H1 (cell line): ENCODE data around the gene PRR33. TPM values are rescaled to one million over a fixed set of nuclear protein-coding genes. Genes with fewer than 3 reads are reported as not detected.

Experiments used
- CTCF ChIA-PET: fragments of 300-600 bp; sonication (Branson Sonifier 250); formaldehyde crosslinking; loops from one replicate; lab custom pipeline; 2021; ENCODE audit not compliant: partially characterized antibody; lab: Charles Lee
- POLR2A ChIA-PET: fragments of 300-600 bp; sonication (Branson Sonifier 250); formaldehyde crosslinking; loops from one replicate; lab custom pipeline; 2021; ENCODE audit warnings: inconsistent platforms; ENCODE audit not compliant: partially characterized antibody; lab: Charles Lee
- DNase-seq, 2 experiments: peaks; one replicate each; pipeline versions ENCODE4 v3.0.0 to v3.0.0-alpha.2; 2010 to 2022; ENCODE audit warnings: low spot score in 2 of 2, low read depth in 1 of 2, mixed read lengths in 1 of 2
- FAIRE-seq: peaks from 2 replicates; lab custom pipeline; 2011; peaks lifted over from hg19 to GRCh38; lab: Jason Lieb, UNC
- H2AFZ ChIP-seq: 2 replicates; pipeline ENCODE4 v1.8.1; 2012; ENCODE audit warnings: low read length, inconsistent platforms
- H2AK5ac ChIP-seq: 2 replicates; pipeline ENCODE4 v1.6.1; 2013; ENCODE audit warnings: low read depth, low read length
- H2BK120ac ChIP-seq: replicated peaks from 2 replicates; pipeline ENCODE3; 2013; ENCODE audit warnings: low read depth, low read length, inconsistent platforms
- H2BK12ac ChIP-seq: 2 replicates; pipeline ENCODE4 v1.6.1; 2013; ENCODE audit warnings: low read depth, low read length
- H2BK15ac ChIP-seq: 2 replicates; pipeline ENCODE4 v1.6.1; 2013; ENCODE audit warnings: low read length
- H2BK20ac ChIP-seq: 2 replicates; pipeline ENCODE4 v1.6.1; 2013; ENCODE audit warnings: low read length
- H2BK5ac ChIP-seq: 2 replicates; pipeline ENCODE4 v1.6.1; 2013; ENCODE audit warnings: low read depth, low read length
- H3K14ac ChIP-seq: 2 replicates; pipeline ENCODE4 v1.6.1; 2013; ENCODE audit warnings: inconsistent platforms; ENCODE audit not compliant: insufficient read length
- H3K18ac ChIP-seq: 2 replicates; pipeline ENCODE4 v1.6.1; 2013; ENCODE audit warnings: low read length; ENCODE audit errors: extremely low read depth
- H3K23ac ChIP-seq: 2 replicates; pipeline ENCODE4 v1.6.1; 2013; ENCODE audit warnings: inconsistent platforms; ENCODE audit not compliant: insufficient read length
- H3K23me2 ChIP-seq: 2 replicates; pipeline ENCODE4 v1.6.1; 2013; ENCODE audit warnings: low read depth, low read length
- H3K27ac ChIP-seq: 2 replicates; pipeline ENCODE4 v1.6.1; 2011; ENCODE audit warnings: low read depth, low read length, inconsistent platforms
- H3K27me3 ChIP-seq, 4 experiments: replicated peaks in 1 of 4; 1 replicate in 1 of 4; 2 replicates in 3 of 4; pipeline versions ENCODE4 v1.6.1 to v1.8.1; 2011 to 2013; ENCODE audit warnings: low read length in 3 of 4, mild to moderate bottlenecking in 3 of 4, inconsistent platforms in 2 of 4, mixed read lengths in 2 of 4, moderate library complexity in 1 of 4; ENCODE audit not compliant: control insufficient read depth in 3 of 4, insufficient read depth in 3 of 4; ENCODE audit errors: extremely low read depth in 1 of 4
- H3K36me3 ChIP-seq, 4 experiments: 2 replicates each; pipeline versions ENCODE4 v1.6.1 to v1.8.1; 2011 to 2013; ENCODE audit warnings: mild to moderate bottlenecking in 4 of 4, low read length in 3 of 4, moderate library complexity in 2 of 4, control low read depth in 1 of 4, inconsistent platforms in 1 of 4; ENCODE audit not compliant: insufficient read depth in 4 of 4, control insufficient read depth in 2 of 4
- H3K4ac ChIP-seq: replicated peaks from 2 replicates; pipeline ENCODE3; 2013; ENCODE audit warnings: low read length, low read depth, mixed read lengths, inconsistent platforms; ENCODE audit not compliant: insufficient read length
- H3K4me1 ChIP-seq, 4 experiments: replicated peaks in 1 of 4; 1 replicate in 1 of 4; 2 replicates in 3 of 4; pipeline versions ENCODE4 v1.6.1 to v1.8.1; 2011 to 2013; ENCODE audit warnings: low read length in 3 of 4, inconsistent platforms in 2 of 4, mixed read lengths in 1 of 4; ENCODE audit not compliant: insufficient read depth in 4 of 4, control insufficient read depth in 3 of 4
- H3K4me2 ChIP-seq, 2 experiments: 2 replicates each; pipeline versions ENCODE4 v1.6.1 to v1.8.1; 2011 to 2013; ENCODE audit warnings: low read depth in 2 of 2, low read length in 2 of 2, control low read depth in 1 of 2, inconsistent platforms in 1 of 2, mild to moderate bottlenecking in 1 of 2; ENCODE audit not compliant: insufficient read depth in 1 of 2
- H3K4me3 ChIP-seq, 4 experiments: fragments of 200-600, 300-600 bp in 1 of 4; sonication (generic), shearing (Covaris generic), sonication (Bioruptor Twin) in 1 of 4; 2 replicates each; pipeline versions ENCODE4 v1.5.1 to v1.8.1; 2011 to 2016; ENCODE audit warnings: low read length in 4 of 4, low read depth in 3 of 4, control low read depth in 2 of 4, inconsistent platforms in 2 of 4, mild to moderate bottlenecking in 2 of 4, mixed read lengths in 1 of 4, moderate library complexity in 1 of 4; ENCODE audit not compliant: insufficient read depth in 2 of 4; ENCODE audit errors: extremely low read depth in 1 of 4
- H3K56ac ChIP-seq: replicated peaks from 2 replicates; pipeline ENCODE3; 2013; ENCODE audit warnings: low read depth, mild to moderate bottlenecking, mixed read lengths, low read length, inconsistent platforms; ENCODE audit not compliant: insufficient read length
- H3K79me1 ChIP-seq: 2 replicates; pipeline ENCODE4 v1.6.1; 2013; ENCODE audit warnings: low read depth, low read length, control low read depth
- H3K79me2 ChIP-seq, 2 experiments: 2 replicates each; pipeline versions ENCODE4 v1.6.1 to v1.8.1; 2012 to 2013; ENCODE audit warnings: low read length in 2 of 2, mild to moderate bottlenecking in 2 of 2, inconsistent platforms in 1 of 2; ENCODE audit not compliant: insufficient read depth in 2 of 2, control insufficient read depth in 1 of 2
- H3K9ac ChIP-seq, 4 experiments: replicated peaks in 1 of 4; 1 replicate in 1 of 4; 2 replicates in 3 of 4; pipeline versions ENCODE4 v1.6.1 to v1.8.1; 2011 to 2013; ENCODE audit warnings: low read depth in 3 of 4, low read length in 3 of 4, control low read depth in 2 of 4, mild to moderate bottlenecking in 2 of 4, moderate library complexity in 2 of 4, inconsistent platforms in 1 of 4; ENCODE audit errors: extremely low read depth in 1 of 4
- H3K9me3 ChIP-seq, 2 experiments: 2 replicates each; pipeline versions ENCODE4 v1.6.1 to v1.8.1; 2012 to 2013; ENCODE audit warnings: mild to moderate bottlenecking in 2 of 2, moderate library complexity in 2 of 2, control low read depth in 1 of 2, inconsistent platforms in 1 of 2, low read depth in 1 of 2, low read length in 1 of 2, mixed read lengths in 1 of 2; ENCODE audit not compliant: insufficient read depth in 2 of 2
- H4K20me1 ChIP-seq, 2 experiments: replicated peaks in 1 of 2; 2 replicates each; pipeline versions ENCODE3 to v1.8.1; 2011 to 2013; ENCODE audit warnings: inconsistent platforms in 2 of 2, low read length in 2 of 2, mild to moderate bottlenecking in 1 of 2; ENCODE audit not compliant: insufficient read depth in 2 of 2, control insufficient read depth in 1 of 2
- H4K5ac ChIP-seq: 2 replicates; pipeline ENCODE4 v1.6.1; 2013; ENCODE audit warnings: low read length, low read depth, mixed read lengths, inconsistent platforms; ENCODE audit not compliant: insufficient read length
- H4K8ac ChIP-seq: 2 replicates; pipeline ENCODE4 v1.8.0; 2013; ENCODE audit warnings: mild to moderate bottlenecking, moderate library complexity, low read length, inconsistent platforms; ENCODE audit not compliant: insufficient read depth; ENCODE audit errors: extremely low read depth
- H4K91ac ChIP-seq: replicated peaks from 2 replicates; pipeline ENCODE3; 2013; ENCODE audit warnings: low read length, mixed read lengths, inconsistent platforms; ENCODE audit not compliant: insufficient read length
- BACH1 ChIP-seq: IDR thresholded peaks from 2 replicates; pipeline ENCODE4 v1.6.1; 2012; ENCODE audit warnings: low read length, improper control_type of control experiment
- CBX8 ChIP-seq: fragments of 300-800, 300-1000 bp; sonication (generic); IDR thresholded peaks from 2 replicates; pipeline ENCODE4 v1.7.1; 2016; ENCODE audit warnings: low read depth, low read length, borderline replicate concordance
- CHD1 ChIP-seq: IDR thresholded peaks from 2 replicates; pipeline ENCODE4 v1.6.1; 2012; ENCODE audit warnings: low read depth, low read length, improper control_type of control experiment
- EGR1 ChIP-seq: IDR thresholded peaks from 2 replicates; pipeline ENCODE4 v1.6.1; 2011; ENCODE audit warnings: low read depth, low read length, borderline replicate concordance
- FOSL1 ChIP-seq: IDR thresholded peaks from 2 replicates; pipeline ENCODE4 v1.6.1; 2011; ENCODE audit warnings: mild to moderate bottlenecking, low read depth, low read length, moderate library complexity; ENCODE audit not compliant: insufficient read depth
- KDM5A ChIP-seq: fragments of 200-600 bp; IDR thresholded peaks from 2 replicates; pipeline ENCODE4 v1.7.1; 2012; ENCODE audit warnings: mild to moderate bottlenecking, low read length, inconsistent platforms, mixed read lengths
- PHF8 ChIP-seq: fragments of 200-600 bp; sonication (generic); conservative IDR thresholded peaks from 2 replicates; pipeline ENCODE4 v1.7.1; 2012; ENCODE audit warnings: low read depth, mild to moderate bottlenecking, inconsistent platforms, low read length, moderate library complexity
- TAF1 ChIP-seq: IDR thresholded peaks from 2 replicates; pipeline ENCODE4 v1.6.1; 2011; ENCODE audit warnings: mild to moderate bottlenecking, low read depth, low read length
- ZNF274 ChIP-seq: IDR thresholded peaks from 2 replicates; pipeline ENCODE4 v1.7.0; 2012; ENCODE audit warnings: low read length, borderline replicate concordance; ENCODE audit errors: extremely low read depth
- WGBS, 2 experiments: shearing (Covaris generic) in 1 of 2; methylation state at CpG; one replicate each; pipeline versions ENCODE4 v1.1.6 to v1.1.7; 2013 to 2015; ENCODE audit warnings: low lambda C conversion rate in 2 of 2, mixed read lengths in 2 of 2, inconsistent platforms in 1 of 2, low coverage in 1 of 2, missing lambda C conversion rate in 1 of 2; ENCODE audit not compliant: insufficient replicate concordance in 2 of 2, insufficient coverage in 1 of 2, insufficient read length in 1 of 2; ENCODE audit errors: extremely low coverage in 1 of 2, missing lambda C conversion rate in 1 of 2; 5-methylcytosine and 5-hydroxymethylcytosine counted together
- polyA plus RNA-seq, 7 experiments: library from polyadenylated mRNA; depleted of rRNA in 3 of 7; stranded (reverse) in 5 of 7; unstranded in 2 of 7; fragments of >200 nt in 5 of 7; fragments of 200-250 nt in 2 of 7; gene quantifications; 1 replicate in 5 of 7; 2 replicates in 1 of 7; 4 replicates in 1 of 7; pipeline versions ENCODE4 v1.2.1 to v1.2.3, GENCODE V29; 2011 to 2013; ENCODE audit warnings: missing spikeins in 2 of 7, mixed read lengths in 2 of 7
- total RNA-seq: library from RNA; stranded (reverse); fragmentation: NEBNext Ultra II Directional; extraction: Animal tissue kit (Norgen Biotek cat#: 25700); gene quantifications from 2 replicates; pipeline ENCODE4 v1.2.1, GENCODE V29; 2021
- TF ChIP-seq, protein P1 (sequence below), 3 experiments: IDR thresholded peaks; 1 replicate in 2 of 3; 2 replicates in 1 of 3; pipeline versions ENCODE4 v1.5.1 to v1.6.1; 2011; ENCODE audit warnings: low read length in 3 of 3, mild to moderate bottlenecking in 3 of 3, inconsistent platforms in 2 of 3, low read depth in 1 of 3, moderate library complexity in 1 of 3; ENCODE audit not compliant: insufficient read depth in 1 of 3; ENCODE audit errors: control extremely low read depth in 1 of 3

The PRR33 gene
- total and polyA plus RNA-seq, 2 of the 8 experiments (the other 6 are each of a cell fraction or from before 2014, with no cell fraction given), result 0.02 TPM; not detected in 1

DNA sequence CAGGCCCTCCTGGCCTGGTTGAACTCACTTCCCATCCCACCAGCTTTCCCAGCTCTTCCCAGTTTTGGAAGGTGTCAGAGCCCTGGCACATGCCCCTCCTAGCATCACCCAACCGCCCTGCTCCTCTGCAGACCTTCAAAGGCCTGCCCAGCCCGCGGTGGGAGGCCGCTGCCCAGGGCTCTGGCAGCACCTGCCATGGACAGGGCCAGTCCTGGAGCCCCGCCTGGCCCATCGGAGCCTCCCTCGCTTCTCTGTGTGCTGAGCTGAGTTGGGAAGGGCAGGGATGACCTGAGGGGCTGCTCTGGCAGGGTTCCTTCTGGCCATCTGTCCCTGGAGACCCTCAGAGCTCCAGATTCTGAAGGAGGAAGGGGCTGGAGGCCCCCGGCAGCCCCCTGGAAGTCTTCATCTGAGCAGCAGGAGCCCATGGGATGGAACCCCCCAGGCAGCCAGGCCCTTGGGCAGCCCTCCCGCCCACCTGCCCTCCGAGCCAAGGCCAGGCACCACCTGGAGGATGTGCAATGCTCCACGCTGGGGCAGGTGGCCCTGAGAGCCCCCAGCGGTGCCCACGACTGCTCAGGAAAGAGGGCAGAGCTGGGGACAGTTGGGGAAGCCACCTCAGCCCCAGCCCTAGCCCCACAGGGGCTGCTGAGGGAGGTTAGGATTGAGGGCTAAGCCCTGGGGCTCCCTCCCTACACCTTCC lies 35.2 kb downstream of the PRR33 start:
- Histone ChIP-seq H3K56ac (no peak overlapping the region), H2BK12ac (no peak overlapping the region), H2BK20ac (no peak overlapping the region), H4K91ac (no peak overlapping the region), H3K27ac (no peak overlapping the region), H3K9ac (no peak overlapping the region), H3K36me3 (no peaks in the 10 kb centered on the region), H3K4me2 (no peak overlapping the region), H4K5ac (no peak overlapping the region), H3K4ac (no peak overlapping the region), H4K20me1 (no peaks in the 10 kb centered on the region), H2AK5ac (no peak overlapping the region), H2BK120ac (no peak overlapping the region), H3K14ac (no peak overlapping the region), H2AFZ (no peak overlapping the region), H2BK5ac (no peak overlapping the region), H3K79me2 (no peaks in the 10 kb centered on the region), H3K9me3 (no peaks in the 10 kb centered on the region), H3K18ac (no peak overlapping the region), H4K8ac (no peak overlapping the region), H3K23ac (no peak overlapping the region), H3K4me3 (no peak overlapping the region), H3K79me1 (no peaks in the 10 kb centered on the region), H3K4me1 (0 out of 7 replicates have a peak, but pooled peaks cover 0 to 3% (median 0%) of the 10 kb centered on the region in 4 experiments), H3K23me2 (peaks cover 5% of the 10 kb centered on the region; the same call in 1 of the 2 replicates), H2BK15ac (no peak overlapping the region), H3K27me3 (no peaks in the 10 kb centered on the region; a peak in 1 of 7 replicates)
- DNase-seq (no peak), FAIRE-seq (no peak)
- POLR2A ChIA-PET, result interaction anchor here (1.0 kb wide), 1 partner anchor 22 kb away, joined by 4 read pairs; no protein-coding TSS in a partner anchor
- CTCF ChIA-PET, result interaction anchor here (0.6 to 15.7 kb wide), 10 partner anchors 9 to 297 kb away, joined by 3 to 232 read pairs (median 6); no protein-coding TSS in a partner anchor
- WGBS, 2 experiments, result 86% methylated on average over 10 of the region's 13 CpGs; no CpG with 5 or more reads in 1 of the 2 experiments
- TF ChIP-seq ZNF274 (no peak), CBX8 (no peak), TAF1 (no peak), KDM5A (no peak), CHD1 (no peak), FOSL1 (no peak), EGR1 (no peak), BACH1 (no peak), PHF8 (no peak)
- TF ChIP-seq, protein P1, sequence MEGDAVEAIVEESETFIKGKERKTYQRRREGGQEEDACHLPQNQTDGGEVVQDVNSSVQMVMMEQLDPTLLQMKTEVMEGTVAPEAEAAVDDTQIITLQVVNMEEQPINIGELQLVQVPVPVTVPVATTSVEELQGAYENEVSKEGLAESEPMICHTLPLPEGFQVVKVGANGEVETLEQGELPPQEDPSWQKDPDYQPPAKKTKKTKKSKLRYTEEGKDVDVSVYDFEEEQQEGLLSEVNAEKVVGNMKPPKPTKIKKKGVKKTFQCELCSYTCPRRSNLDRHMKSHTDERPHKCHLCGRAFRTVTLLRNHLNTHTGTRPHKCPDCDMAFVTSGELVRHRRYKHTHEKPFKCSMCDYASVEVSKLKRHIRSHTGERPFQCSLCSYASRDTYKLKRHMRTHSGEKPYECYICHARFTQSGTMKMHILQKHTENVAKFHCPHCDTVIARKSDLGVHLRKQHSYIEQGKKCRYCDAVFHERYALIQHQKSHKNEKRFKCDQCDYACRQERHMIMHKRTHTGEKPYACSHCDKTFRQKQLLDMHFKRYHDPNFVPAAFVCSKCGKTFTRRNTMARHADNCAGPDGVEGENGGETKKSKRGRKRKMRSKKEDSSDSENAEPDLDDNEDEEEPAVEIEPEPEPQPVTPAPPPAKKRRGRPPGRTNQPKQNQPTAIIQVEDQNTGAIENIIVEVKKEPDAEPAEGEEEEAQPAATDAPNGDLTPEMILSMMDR (IDR thresholded peaks at IDR 0.05; ENCODE audit: control extremely low read depth in 1 of 3, insufficient read depth in 1 of 3, low read depth in 1 of 3, low read length in 3 of 3), result no peak
